Measurements from ENCODE around the gene WDR75. TPM values are rescaled to one million over a fixed set of nuclear protein-coding genes. Genes with fewer than 3 reads are reported as not detected.

The WDR75 gene
- total and polyA plus RNA-seq, 9 of the 15 experiments (the other 6 are each of a cell fraction or from before 2014, with no cell fraction given): 50.9 to 111 (median 76.4) TPM

DNA sequence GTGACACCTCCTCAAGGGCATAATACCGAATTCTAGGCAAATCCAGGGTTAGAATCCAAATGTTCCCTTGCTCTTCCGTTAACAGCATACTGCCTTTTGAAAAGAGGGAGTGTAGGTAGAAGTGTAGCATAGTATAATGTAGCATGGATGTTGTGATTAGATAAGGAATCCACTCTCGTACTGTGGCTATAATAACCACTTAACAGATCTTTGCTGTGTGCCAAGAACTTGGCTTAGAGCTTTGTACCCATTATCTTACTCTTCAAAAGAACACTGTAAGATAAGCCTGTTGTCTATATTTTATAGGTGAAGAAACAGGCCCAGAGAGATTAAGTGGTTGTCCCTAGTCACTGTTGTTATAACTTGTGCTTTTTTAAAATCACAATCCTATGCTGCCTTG, 24.2 kb downstream of the WDR75 start (continued):
- TF ChIP-seq CBX2 (IDR thresholded peaks at IDR 0.05; ENCODE audit: insufficient read depth, low read length, poor library complexity, severe bottlenecking) (no peak), ZNF445 (CRISPR knock-in tag; IDR thresholded peaks at IDR 0.05; ENCODE audit: low read depth) (no peak), ELF1 (tag; IDR thresholded peaks at IDR 0.05) (no peak), E2F5 (CRISPR knock-in tag; IDR thresholded peaks at IDR 0.05) (no peak), RREB1 (CRISPR knock-in tag; IDR thresholded peaks at IDR 0.05) (no peak), ETS2 (tag; IDR thresholded peaks at IDR 0.05; ENCODE audit: borderline replicate concordance, poor library complexity, severe bottlenecking) (no peak), THRB (CRISPR knock-in tag; conservative IDR thresholded peaks at IDR 0.05) (no peak), ZNF280A (IDR thresholded peaks at IDR 0.05; ENCODE audit: low read depth, partially characterized antibody) (no peak), USF2 (CRISPR knock-in tag; IDR thresholded peaks at IDR 0.05) (no peak)
- TF ChIP-seq, protein P1, sequence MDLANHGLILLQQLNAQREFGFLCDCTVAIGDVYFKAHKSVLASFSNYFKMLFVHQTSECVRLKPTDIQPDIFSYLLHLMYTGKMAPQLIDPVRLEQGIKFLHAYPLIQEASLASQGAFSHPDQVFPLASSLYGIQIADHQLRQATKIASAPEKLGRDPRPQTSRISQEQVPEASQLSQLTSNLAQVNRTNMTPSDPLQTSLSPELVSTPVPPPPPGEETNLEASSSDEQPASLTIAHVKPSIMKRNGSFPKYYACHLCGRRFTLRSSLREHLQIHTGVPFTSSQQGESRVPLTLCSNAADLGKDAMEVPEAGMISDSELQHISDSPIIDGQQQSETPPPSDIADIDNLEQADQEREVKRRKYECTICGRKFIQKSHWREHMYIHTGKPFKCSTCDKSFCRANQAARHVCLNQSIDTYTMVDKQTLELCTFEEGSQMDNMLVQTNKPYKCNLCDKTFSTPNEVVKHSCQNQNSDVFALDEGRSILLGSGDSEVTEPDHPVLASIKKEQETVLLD (IDR thresholded peaks at IDR 0.05): no peak
